Adipose tissue (tissue), 3 donors: ENCODE measurements around the gene ELMO1. TPM values are rescaled to one million over a fixed set of nuclear protein-coding genes. Genes with fewer than 3 reads are reported as not detected.
"Not testable (repeated sequence)": the region's sequence is repeated elsewhere in the genome, so short reads cannot be mapped to it uniquely, and the experiment has no call there.

Source experiments
- H3K27ac ChIP-seq: one replicate; pipeline ENCODE4 v1.5.1; 2013; ENCODE audit warnings: low read depth, low read length
- WGBS, 3 donors: extraction: QIAGEN DNeasy Blood & Tissue Kit; methylation state at CpG; one replicate each; pipeline ENCODE4 v1.1.7; 2013; 5-methylcytosine and 5-hydroxymethylcytosine counted together
- polyA plus RNA-seq, 3 donors: library from polyadenylated mRNA; stranded (reverse); fragments of 200-250 nt; gene quantifications; one replicate each; pipeline ENCODE4 v1.2.3, GENCODE V29; 2013
- donor health status: healthy with polysubstance abuse.
- donor health status: Bipolar disorder and iron deficiency.
- donor health status: healthy.

ELMO1 gene
- polyA plus RNA-seq, 3 donors = 3.4 to 22.4 (median 13.9) TPM

- no peak overlapping the region for H3K27ac ChIP-seq
- WGBS, 3 donors = 38 to 71% (median 67%) methylated on average over 5 of the region's 5 CpGs
Observed at GRCh38 chr7:36986511-36986933, 462.1 kb downstream of the ELMO1 start.

- WGBS, 3 donors = 46 to 89% (median 88%) methylated on average over 13 of the region's 13 CpGs
- no peak overlapping the region for H3K27ac ChIP-seq
Observed at GRCh38 chr7:36985866-36986400, 462.7 kb downstream of the ELMO1 start.

- WGBS, 3 donors = 21 to 53% (median 51%) methylated on average over 5 of the region's 5 CpGs
- H3K27ac ChIP-seq = no peak overlapping the region
Observed at GRCh38 chr7:36985316-36985715, 463.3 kb downstream of the ELMO1 start.

- WGBS, 3 donors = 15 to 23% (median 21%) methylated on average over 6 of the region's 6 CpGs
- no peak overlapping the region for H3K27ac ChIP-seq
Observed at GRCh38 chr7:36984710-36985312, 463.9 kb downstream of the ELMO1 start.

- H3K27ac ChIP-seq = no peak overlapping the region
- 51 to 63% (median 62%) methylated on average over 9 of the region's 9 CpGs for WGBS, 3 donors
Observed at GRCh38 chr7:36984041-36984521, 464.6 kb downstream of the ELMO1 start.

- no peak overlapping the region for H3K27ac ChIP-seq
- WGBS, 3 donors = 77 to 97% (median 93%) methylated on average over 3 of the region's 3 CpGs
Observed at GRCh38 chr7:36982766-36983165, 465.9 kb downstream of the ELMO1 start.

GRCh38 chr7:36979810-36980248, 468.8 kb downstream of the ELMO1 start:
- WGBS, 3 donors = 33 to 69% (median 66%) methylated on average over 3 of the region's 3 CpGs
- H3K27ac ChIP-seq = no peak overlapping the region

- 72 to 79% (median 74%) methylated on average over 2 of the region's 2 CpGs for WGBS, 3 donors
- H3K27ac ChIP-seq = no peak overlapping the region
Observed at GRCh38 chr7:36978461-36978860, 470.2 kb downstream of the ELMO1 start.

GRCh38 chr7:36977878-36978277, 470.8 kb downstream of the ELMO1 start:
- no peak overlapping the region for H3K27ac ChIP-seq

- 97 to 98% (median 98%) methylated on average over 26 to 28 of the region's 28 CpGs for WGBS, 3 donors
Observed at GRCh38 chr7:36973534-36973933, 475.1 kb downstream of the ELMO1 start.

GRCh38 chr7:36972140-36972518, 476.5 kb downstream of the ELMO1 start:
- WGBS, 3 donors = 28 to 62% (median 53%) methylated on average over 5 of the region's 5 CpGs
- H3K27ac ChIP-seq = no peak overlapping the region

More at GRCh38 chr7:36973534-36973933, 475.1 kb downstream of the ELMO1 start:
- H3K27ac ChIP-seq = not testable (repeated sequence)

- H3K27ac ChIP-seq = no peak overlapping the region
Observed at GRCh38 chr7:36971515-36972139, 477.0 kb downstream of the ELMO1 start.

GRCh38 chr7:36970551-36971514, 477.8 kb downstream of the ELMO1 start:
- WGBS, 3 donors = 55 to 81% (median 81%) methylated on average over 5 of the region's 5 CpGs

More at GRCh38 chr7:36971515-36972139, 477.0 kb downstream of the ELMO1 start:
- 31 to 78% (median 70%) methylated on average over 9 of the region's 9 CpGs for WGBS, 3 donors

GRCh38 chr7:36969376-36969775, 479.3 kb downstream of the ELMO1 start:
- no peak overlapping the region for H3K27ac ChIP-seq

More at GRCh38 chr7:36970551-36971514, 477.8 kb downstream of the ELMO1 start:
- no peak overlapping the region for H3K27ac ChIP-seq

- 34 to 58% (median 50%) methylated on average over 4 of the region's 4 CpGs for WGBS, 3 donors
Observed at GRCh38 chr7:36967387-36967786, 481.3 kb downstream of the ELMO1 start.

GRCh38 chr7:36966636-36967035, 482.0 kb downstream of the ELMO1 start:
- 36 to 70% (median 63%) methylated on average over 3 of the region's 3 CpGs for WGBS, 3 donors
- H3K27ac ChIP-seq = no peak overlapping the region

More at GRCh38 chr7:36967387-36967786, 481.3 kb downstream of the ELMO1 start:
- no peak overlapping the region for H3K27ac ChIP-seq

- no peak overlapping the region for H3K27ac ChIP-seq
- WGBS, 3 donors = 17 to 78% (median 71%) methylated on average over 3 of the region's 3 CpGs
Observed at GRCh38 chr7:36966039-36966438, 482.6 kb downstream of the ELMO1 start.

GRCh38 chr7:36965625-36966024, 483.0 kb downstream of the ELMO1 start:
- WGBS, 3 donors = 81 to 94% (median 89%) methylated on average over 1 of the region's 1 CpG
- no peak overlapping the region for H3K27ac ChIP-seq

GRCh38 chr7:36964297-36964696, 484.4 kb downstream of the ELMO1 start:
- H3K27ac ChIP-seq = no peak overlapping the region
- 94 to 99% (median 98%) methylated on average over 2 of the region's 2 CpGs for WGBS, 3 donors
